ENCODE measurements around the gene OLFM1. TPM values are rescaled to one million over a fixed set of nuclear protein-coding genes. Genes with fewer than 3 reads are reported as not detected.
A peak's percentile ranks its signal among the peaks of the same experiment; 100 is the strongest.
"Not testable (repeated sequence)": the region's sequence is repeated elsewhere in the genome, so short reads cannot be mapped to it uniquely, and the experiment has no call there.

OLFM1 gene
- polyA plus RNA-seq, 1 donor = 5.8 TPM

DNA sequence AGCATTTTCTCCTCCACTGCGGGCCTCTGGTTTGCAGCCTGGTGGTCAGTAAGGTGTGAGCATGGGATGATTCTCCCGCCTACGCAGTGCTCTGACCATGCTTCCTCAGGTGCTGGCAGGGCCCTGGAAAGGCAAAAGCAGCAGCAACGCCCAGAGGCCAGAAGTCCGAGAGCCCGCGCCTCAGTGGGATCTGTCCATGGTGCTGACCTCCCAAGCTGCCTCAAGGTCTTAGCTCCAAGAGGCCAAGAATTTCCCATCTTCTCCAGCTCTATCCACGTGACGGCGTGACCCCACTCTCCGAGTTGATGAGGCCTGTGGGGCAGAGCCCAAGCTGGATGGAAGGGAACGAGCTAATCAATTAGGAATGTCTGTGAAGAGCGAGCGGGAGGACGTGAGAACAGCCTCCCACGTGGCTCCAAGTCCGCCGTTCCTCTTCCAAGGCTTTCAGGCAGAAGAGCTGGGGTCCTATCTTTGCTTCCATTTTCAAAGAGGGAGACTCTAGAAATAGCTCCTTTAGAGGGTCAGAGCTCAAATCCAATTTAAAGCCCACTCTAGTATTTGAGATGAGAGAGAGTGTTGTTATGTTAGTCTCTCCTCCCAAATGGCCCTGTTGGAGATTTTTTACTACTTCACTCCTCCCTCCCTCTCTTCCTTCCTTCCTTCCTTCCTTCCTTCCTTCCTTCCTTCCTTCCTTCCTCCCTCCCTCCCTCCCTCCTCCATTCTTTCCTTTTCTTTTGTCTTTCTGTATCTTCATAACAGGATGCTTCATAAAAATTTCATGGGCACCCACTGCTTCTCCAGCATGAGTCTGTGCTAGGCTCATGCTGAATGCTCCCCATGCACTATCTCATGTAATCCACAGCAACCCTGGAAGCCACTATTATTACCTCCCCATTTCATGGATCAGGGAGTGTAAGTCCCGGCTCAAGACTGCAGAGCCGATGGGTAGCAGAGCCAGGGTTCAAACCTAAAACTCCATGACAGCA, 69.3 kb downstream of the OLFM1 start:
- DNase-seq = peak; percentile 71

DNA sequence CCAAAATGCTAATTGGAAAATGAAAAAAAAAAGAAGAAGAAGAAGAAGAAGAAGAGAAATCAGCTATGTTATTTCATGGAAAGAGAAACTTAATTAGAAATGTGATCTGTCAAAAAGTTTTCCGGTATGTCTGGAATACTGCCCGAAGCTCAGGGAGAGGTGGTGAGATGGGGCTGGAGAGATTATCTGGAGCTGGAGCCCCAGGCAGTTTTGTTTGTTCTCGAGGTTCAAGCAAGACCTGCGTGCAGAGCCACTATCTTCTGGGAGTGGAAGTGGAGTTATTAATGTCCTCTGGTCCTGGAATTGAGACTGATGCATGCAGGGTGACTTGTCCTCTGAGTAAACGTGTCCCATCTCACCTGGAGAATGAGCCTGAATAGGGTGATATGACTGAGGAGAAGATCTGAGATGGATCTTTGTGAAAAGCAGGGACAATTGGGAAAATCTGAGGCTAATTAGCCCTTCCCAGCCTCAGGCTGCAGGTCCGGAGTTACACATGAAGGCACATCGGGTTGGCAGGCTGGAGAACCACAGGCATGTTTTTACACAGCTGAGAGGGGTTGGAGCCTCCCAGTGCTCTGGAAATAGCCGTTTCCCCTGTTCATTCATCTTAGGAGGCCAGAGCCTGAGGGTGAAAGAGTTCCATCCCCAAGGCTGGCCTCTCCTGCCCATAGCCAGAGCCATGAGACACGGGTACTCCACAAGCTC, 70.5 kb downstream of the OLFM1 start:
- no peak for DNase-seq

DNA sequence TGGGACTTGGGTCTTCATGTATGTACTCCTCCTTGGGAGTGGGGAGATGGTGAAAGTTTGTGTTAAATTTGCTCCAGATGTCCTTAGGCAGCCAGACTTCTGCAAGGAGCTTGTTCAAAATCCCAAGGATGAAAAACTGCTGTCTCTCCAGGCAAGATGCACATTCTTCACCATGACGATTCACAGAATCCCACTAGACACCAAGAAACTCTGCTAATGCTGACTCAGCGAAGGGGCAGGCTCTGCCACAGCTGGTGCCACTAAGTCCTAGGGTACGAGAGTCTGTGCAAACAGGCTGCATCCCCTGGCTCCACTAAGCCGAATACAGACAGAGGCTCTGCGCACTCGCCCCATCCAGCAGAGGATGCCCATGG, 71.1 kb downstream of the OLFM1 start:
- DNase-seq = no peak

DNA sequence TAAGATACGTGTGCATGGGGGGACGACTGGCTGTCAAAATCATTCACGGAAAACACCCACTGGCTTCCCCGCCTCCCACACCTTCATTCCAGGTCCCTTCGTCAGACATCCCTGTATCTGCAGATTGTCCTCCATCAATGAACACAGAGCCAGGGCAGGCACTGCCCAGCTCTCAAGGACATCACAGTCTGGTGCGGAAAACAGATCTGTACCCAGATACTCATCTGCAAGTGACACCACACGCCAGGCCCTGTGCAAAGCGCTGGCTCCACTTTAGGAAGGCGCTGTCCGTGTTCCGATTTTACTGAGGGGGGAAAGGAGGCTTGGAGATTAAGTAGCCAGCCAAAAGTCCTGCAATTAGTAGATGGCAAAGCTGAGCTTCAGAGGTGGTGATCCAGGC, 72.3 kb downstream of the OLFM1 start:
- no peak for DNase-seq

DNA sequence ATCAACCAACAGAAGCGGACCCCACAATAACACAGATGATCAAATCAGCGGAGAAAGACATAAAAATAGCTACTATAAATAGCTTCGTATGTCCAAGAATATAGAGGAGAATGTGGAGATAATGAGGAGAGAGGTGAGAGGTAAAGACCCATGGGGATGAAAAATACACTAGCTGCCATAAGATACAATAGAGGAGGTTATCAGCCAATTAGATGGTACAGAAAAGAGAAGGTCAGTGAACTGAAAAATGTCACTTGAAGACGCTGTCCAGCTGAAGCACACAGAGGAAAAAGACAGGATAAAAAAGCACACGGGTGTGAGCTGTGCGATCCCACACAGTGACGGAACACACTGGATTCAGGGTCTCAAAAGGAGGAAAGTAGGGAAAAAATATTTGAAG, 73.4 kb downstream of the OLFM1 start:
- no peak for DNase-seq

DNA sequence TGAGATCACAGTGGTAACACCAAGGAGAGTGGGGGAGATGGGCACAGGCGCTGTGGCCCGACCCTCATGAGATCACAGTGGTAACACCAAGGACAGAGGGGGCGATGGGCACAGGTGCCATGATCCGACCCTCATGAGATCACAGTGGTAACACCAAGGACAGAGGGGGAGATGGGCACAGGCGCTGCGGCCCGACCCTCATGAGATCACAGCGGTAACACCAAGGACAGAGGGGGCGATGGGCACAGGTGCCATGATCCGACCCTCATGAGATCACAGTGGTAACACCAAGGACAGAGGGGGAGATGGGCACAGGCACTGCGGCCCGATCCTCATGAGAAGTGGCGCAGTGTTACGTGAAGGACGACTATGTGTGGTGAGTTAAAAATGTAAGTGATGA, 75.1 kb downstream of the OLFM1 start:
- DNase-seq = not testable (repeated sequence)

DNA sequence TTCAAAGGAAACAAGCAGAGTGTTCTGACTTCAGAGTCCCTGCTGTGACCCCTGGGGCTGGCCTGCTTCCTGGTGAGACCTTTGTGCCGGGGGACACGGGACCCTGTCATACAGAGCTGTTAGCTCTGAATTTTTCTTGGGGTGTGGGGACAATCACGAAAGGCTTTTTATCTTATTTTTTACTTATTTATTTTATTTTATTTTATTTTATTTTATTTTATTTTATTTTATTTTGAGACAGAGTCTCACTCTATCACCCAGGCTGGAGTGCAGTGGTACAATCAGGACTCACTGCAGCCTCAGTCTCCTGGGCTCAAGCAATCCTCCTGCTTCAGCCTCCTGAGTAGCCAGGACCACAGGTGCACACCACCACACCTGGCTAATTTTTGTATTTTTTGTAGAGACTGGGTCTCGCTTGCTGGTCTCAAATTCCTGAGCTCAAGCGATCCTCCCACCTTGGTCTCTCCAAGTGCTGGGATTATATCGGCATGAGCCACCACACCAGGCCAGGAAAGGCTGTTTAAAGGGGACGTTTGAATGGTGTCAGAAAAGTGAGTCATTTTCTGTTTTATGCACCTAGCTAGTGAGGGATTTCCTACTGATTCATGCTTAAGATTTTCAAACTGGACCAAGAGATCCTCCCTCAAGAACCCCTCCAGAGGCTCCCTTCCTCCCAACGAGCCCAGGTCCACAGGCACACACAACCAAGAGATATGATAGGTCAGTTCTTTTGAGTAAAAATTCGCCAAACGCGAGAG, 75.7 kb downstream of the OLFM1 start:
- DNase-seq = no peak

DNA sequence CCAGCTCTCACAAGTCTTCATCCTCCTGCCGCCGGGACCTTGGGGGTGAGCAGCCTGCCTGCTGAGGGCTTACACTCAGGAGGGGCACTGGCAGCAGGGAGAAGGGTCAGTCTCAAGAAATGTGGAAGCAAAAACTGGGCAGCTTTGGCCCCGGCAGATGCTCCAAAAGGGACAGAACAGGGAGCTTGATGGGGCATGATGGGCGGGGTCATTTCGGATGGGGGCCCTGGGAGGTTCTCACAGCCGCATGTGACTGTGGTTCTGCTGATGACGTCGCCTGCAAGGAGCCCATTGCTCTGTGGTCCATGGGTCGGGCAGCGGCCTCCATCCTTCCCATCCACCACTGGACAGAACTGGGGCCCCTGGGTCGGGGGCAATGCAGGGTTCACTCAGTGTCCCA, 76.6 kb downstream of the OLFM1 start:
- DNase-seq = no peak

DNA sequence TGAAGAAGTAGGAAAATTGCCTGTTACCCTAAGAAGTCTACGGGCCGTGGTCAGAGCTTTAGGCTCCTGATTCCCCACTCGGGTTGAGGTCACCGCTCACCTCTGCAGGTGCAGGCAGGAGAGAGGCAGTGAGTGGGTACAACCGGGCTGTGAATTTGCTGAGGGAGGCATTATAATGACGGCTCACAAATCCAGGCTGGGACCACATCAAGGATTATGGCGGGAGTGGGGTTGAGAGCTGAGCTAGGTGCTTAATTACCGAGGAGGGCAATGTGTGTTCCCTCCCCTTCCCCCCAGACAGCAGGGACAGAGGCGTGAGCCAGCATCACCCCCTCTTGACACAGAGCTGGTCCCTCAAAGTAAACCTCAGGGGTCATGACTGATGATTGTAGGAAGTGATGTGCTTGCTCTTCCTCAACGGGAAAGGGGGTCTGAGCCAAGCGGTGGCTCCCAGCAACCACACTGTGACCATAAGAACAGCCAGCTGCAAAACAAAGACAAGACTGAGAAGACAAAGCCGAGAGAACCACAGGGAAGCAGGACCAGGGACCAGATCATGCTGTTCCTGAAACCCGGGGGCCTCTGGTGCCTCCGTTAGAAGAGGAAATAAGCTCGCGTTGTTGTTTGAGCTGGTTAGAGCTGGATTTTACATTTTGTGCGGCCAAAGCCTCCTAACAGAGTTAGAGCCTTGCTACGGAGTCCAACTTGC, 77.7 kb downstream of the OLFM1 start:
- no peak for DNase-seq

DNA sequence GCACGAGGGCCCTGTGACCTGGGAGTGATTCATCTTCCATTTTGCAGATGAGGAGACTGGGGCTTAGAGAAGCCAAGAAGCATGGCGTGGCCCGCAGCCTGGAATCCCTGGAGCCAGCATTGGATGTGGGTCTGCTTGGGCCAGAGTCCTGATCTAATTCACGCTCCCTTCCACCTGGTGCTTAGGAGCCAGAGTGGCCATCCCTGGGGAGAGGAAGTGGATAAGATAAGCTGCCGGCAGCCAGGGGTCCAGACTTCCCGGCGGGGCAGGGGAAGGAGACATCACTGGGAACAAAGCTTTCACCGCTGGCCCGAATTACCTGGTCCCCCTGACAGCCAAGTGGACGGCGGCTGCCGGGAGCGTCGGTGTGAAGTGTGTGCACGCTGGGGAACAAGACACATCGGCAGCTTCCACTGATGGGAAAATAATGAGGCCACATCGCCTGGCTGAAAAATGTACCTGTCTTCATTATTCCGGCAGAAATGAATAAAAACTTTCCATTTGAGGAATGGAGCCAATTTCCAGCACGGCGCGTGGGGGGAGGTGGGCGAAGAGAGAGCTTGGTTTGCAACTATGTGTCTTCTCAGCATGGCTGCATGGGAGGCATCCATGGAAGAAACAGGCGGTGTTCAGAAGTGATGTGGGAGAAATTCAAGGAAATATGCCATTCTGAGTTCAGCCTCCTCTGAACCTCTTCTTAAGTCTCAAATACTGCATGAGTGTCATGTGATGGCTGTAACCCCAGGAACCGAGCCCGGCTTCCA, 78.5 kb downstream of the OLFM1 start:
- no peak for DNase-seq

DNA sequence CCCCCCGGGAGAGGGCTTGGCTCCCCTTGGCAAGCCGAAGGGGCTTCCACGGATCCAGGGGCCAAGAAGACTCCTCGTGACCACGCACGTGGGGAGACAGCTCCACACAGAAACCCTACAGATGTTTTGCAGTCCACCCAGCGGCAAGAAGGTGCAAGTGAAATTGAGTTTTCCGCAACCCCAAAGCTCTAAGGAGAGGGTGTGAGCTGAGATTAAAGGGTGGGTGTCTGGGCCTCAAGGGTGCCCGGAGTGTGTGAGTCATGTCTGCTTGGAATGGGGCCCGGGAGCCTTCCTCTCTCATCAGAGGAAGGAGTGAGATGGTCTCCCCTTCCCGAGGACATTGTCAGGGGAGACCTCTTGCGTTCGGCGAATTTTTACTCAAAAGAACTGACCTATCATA, 79.1 kb downstream of the OLFM1 start:
- DNase-seq = no peak

DNA sequence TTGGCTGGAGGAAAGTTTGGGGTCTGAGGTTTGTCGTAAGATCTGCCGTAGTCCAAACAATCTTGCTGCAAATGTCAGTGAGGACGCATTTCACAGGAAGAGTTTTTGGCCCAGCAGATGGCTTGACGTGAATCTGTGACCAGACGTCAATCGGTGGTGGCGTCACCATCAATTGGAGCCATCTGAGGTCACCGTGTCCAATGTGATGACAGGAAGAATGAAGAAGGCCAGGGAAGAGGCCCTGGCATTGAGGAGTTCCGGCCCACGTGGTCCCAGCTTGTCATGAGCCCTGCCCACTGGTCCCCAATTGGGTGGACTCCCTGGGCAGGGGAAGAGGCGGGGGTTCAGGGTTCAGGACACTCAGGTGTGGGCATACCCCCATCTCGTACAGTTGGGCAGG, 79.9 kb downstream of the OLFM1 start:
- no peak for DNase-seq

DNA sequence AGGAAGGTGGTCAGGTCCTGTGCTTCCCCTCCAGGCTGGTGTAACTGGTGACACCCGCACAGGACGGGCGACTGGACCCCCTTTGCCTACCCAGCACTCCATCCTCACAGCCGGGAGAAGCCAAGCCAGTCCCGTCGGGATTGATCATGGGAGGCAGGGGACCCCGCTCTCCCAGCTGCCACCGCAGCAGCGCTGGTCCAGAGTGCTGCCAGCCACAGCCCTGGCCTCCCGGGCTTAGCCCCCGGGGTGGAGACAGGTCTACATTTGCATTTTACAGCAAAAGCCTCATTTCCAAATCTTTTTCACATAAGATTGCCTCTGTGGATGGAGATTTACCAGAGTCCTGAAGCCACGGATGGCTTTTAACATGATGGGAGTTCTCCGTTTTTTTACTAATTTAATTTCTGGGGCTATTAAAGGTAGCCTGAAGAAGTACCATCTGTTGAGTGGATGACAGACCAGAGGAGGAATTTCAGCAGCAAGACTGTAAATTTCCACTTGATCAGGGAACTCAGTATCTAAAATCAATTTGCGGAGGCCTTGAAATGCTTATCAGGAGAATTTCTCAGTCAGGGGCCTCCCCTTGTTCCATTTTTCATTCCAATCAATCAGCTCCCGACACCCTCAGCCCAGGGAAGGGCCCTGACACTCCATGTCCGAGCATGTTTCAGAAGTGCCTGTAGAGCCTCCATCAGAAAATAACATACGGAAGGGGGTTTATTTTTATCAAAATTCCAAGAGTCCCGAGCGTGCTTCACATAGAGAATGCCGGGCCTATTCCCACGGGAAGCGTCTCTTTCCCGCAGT, 80.6 kb downstream of the OLFM1 start:
- no peak for DNase-seq

DNA sequence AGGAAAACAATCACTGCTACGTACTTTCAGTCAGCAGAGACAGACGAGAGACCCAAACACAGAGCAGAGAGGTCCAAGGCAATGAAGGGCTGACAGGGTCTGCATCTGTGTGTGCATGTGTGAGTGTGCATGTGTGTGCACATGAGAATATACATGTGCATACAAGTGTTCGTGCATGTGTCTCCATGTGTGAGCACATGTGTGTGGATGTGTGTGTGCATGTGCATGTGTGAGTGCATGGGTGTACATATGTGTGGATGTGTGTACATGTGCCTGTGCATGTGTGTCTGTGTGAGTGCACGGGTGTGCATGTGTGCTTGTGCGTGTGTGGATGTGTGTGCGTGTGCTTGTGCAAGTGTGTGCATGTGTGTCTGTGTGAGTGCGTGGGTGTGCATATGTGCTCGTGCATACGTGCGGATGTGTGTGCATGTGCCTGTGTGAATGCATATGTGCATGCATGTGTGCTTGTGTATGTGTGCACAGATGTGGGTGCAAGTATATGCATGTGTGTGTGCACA, 82.3 kb downstream of the OLFM1 start:
- no peak for DNase-seq

DNA sequence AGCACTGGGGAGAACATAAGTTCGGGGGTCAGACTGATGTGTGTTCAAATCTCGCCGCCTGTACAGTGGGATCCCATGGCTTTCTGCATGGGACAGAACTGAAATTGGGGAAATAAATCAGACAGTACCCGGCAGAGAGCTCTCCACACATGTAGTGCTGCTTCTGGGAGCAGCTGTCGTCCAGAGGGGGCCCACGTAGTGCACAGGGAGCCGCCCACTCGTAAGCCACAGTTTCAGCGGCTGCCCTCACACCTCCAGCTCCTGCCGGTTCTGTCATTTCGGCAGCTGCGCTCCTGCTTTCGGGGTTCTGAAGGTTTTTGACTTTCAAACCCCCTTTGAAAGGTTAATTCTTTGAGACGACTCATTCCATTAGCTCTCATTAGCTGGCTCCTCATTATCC, 83.1 kb downstream of the OLFM1 start:
- DNase-seq = no peak

Other genes starting within 250 kb of the OLFM1 start
- not detected for gene FCN2, start 206.9 kb upstream of the OLFM1 start, polyA plus RNA-seq (ENCODE audit: insufficient read length)
- 3.8 TPM for gene FCN1, start 169.8 kb upstream of the OLFM1 start, polyA plus RNA-seq (ENCODE audit: insufficient read length)